Ascending aorta (tissue), 2 donors: Measurements from ENCODE around the gene SNAPIN. TPM values are rescaled to one million over a fixed set of nuclear protein-coding genes. Genes with fewer than 3 reads are reported as not detected.

Source experiments
- DNase-seq, 2 donors: peaks; one replicate each; pipeline ENCODE4 v3.0.0-alpha.2; 2019; ENCODE audit warnings: low spot score in 2 of 2
- H3K27ac ChIP-seq, 2 donors: fragments of 200-600 bp; sonication (generic); one replicate each; pipeline ENCODE4 v1.5.1; 2016 to 2017; ENCODE audit warnings: mild to moderate bottlenecking in 1 of 2
- H3K27me3 ChIP-seq: fragments of 200-600 bp; sonication (generic); one replicate; pipeline ENCODE4 v1.5.1; 2017
- H3K36me3 ChIP-seq, 2 donors: fragments of 200-600 bp; sonication (generic); one replicate each; pipeline ENCODE4 v1.5.1; 2016
- H3K4me1 ChIP-seq, 2 donors: fragments of 200-600 bp; sonication (generic); one replicate each; pipeline ENCODE4 v1.5.1; 2016 to 2017; ENCODE audit warnings: mild to moderate bottlenecking in 1 of 2
- H3K4me3 ChIP-seq, 2 donors: fragments of 200-600 bp; sonication (generic); one replicate each; pipeline ENCODE4 v1.5.1; 2016 to 2017; ENCODE audit warnings: mild to moderate bottlenecking in 1 of 2
- H3K9me3 ChIP-seq, 2 donors: fragments of 200-600 bp; sonication (generic); one replicate each; pipeline ENCODE4 v1.5.1; 2016
- intact Hi-C: fragments of 100-400 bp; cut with DNase I; formaldehyde crosslinking; loops from one replicate; pipeline ENCODE4 v1.15.1; 2023
- total RNA-seq: library from RNA; depleted of rRNA; stranded (reverse); fragments of >200 nt; gene quantifications from one replicate; pipeline ENCODE4 v1.1.0, GENCODE V29; 2016
- TF ChIP-seq, protein P1 (sequence below), 3 experiments: fragments of 200-600 bp in 2 of 3; fragments of 450-650 bp in 1 of 3; sonication (generic) in 2 of 3; IDR thresholded peaks; one replicate each; pipeline ENCODE4 v1.5.1; 2016 to 2019; ENCODE audit warnings: antibody characterized with exemption in 3 of 3, mild to moderate bottlenecking in 1 of 3, moderate library complexity in 1 of 3

SNAPIN gene
- total RNA-seq, 1 donor from 2014 or later: 61.0 TPM

- intact Hi-C loops: loop anchor here (10.0 kb wide), 1 partner anchor 260 kb away; the partner anchor contains the start of gene S100A9
- no peak for DNase-seq
- Histone ChIP-seq H3K9me3 (no peaks in the 10 kb centered on the region), H3K27ac (peak overlapping the region in 1 of 2 donors; percentile 96), H3K4me1 (peaks cover 5 to 30% of the 10 kb centered on the region in 2 donors), H3K27me3 (no peaks in the 10 kb centered on the region), H3K4me3 (no peak overlapping the region), H3K36me3 (peaks cover 0 to 5% of the 10 kb centered on the region in 2 donors)
- TF ChIP-seq, protein P1, sequence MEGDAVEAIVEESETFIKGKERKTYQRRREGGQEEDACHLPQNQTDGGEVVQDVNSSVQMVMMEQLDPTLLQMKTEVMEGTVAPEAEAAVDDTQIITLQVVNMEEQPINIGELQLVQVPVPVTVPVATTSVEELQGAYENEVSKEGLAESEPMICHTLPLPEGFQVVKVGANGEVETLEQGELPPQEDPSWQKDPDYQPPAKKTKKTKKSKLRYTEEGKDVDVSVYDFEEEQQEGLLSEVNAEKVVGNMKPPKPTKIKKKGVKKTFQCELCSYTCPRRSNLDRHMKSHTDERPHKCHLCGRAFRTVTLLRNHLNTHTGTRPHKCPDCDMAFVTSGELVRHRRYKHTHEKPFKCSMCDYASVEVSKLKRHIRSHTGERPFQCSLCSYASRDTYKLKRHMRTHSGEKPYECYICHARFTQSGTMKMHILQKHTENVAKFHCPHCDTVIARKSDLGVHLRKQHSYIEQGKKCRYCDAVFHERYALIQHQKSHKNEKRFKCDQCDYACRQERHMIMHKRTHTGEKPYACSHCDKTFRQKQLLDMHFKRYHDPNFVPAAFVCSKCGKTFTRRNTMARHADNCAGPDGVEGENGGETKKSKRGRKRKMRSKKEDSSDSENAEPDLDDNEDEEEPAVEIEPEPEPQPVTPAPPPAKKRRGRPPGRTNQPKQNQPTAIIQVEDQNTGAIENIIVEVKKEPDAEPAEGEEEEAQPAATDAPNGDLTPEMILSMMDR (IDR thresholded peaks at IDR 0.05): no peak
Measured at GRCh38 chr1:153614189-153614900, 44.2 kb upstream of the SNAPIN start.

DNA sequence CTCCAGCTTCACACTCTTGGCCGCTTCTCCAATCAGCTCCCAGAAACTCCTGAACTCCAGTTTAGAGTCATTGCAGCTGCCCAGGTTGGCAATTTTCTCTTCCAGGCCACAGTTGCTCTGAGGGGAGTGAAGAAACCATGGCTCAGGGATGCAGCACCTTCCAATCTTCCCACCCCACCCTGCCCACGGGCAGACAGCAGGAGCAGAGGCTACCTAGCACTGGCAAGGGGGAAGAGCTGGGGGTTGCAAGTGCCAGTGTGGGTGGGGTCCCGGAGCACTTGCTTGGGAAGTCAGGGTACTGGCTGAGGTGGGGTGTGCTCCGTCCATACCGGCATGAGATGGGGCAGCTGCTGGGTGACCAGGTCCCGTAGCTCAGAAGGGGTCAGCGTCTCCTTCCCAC lies 43.6 kb upstream of the SNAPIN start:
- no peaks in the 10 kb centered on the region for H3K27me3 ChIP-seq
- DNase-seq: no peak
- H3K4me3 ChIP-seq: no peak overlapping the region
- TF ChIP-seq, protein P1 (IDR thresholded peaks at IDR 0.05): no peak
- intact Hi-C loops: loop anchor here (10.0 kb wide), 1 partner anchor 260 kb away; the partner anchor contains the start of gene S100A9
- no peak overlapping the region for H3K27ac ChIP-seq
- H3K9me3 ChIP-seq: no peaks in the 10 kb centered on the region
- H3K4me1 ChIP-seq: peaks cover 5 to 25% of the 10 kb centered on the region in 2 donors
- peaks cover 0 to 10% of the 10 kb centered on the region in 2 donors for H3K36me3 ChIP-seq

DNA sequence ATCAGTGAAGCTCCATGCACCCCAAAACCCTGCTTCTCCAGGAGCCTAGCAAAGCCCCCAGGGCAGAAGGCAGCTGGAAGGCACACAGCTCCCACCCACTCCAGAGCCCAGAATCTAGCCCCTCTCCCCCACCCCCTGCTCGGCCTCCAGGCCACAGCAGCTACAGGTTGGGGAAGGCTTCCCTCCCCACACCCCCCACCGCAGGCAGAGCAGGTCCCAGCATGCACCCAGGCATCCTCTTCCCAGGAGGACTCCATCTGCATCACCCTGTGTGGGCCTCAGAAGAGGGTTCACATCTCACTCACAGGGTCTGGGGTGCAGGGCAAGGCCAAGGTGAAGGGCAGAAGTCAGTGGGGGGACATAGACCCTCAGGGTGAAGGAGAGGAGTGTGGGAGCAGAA lies 43.1 kb upstream of the SNAPIN start:
- H3K4me1 ChIP-seq: peaks cover 4 to 20% of the 10 kb centered on the region in 2 donors
- no peak for DNase-seq
- intact Hi-C loops: loop anchor here (10.0 kb wide), 1 partner anchor 261 kb away; the partner anchor contains the start of gene S100A9
- H3K4me3 ChIP-seq: no peak overlapping the region
- no peaks in the 10 kb centered on the region for H3K27me3 ChIP-seq
- H3K9me3 ChIP-seq: no peaks in the 10 kb centered on the region
- no peak overlapping the region for H3K27ac ChIP-seq
- TF ChIP-seq, protein P1 (IDR thresholded peaks at IDR 0.05): no peak
- peaks cover 0 to 13% of the 10 kb centered on the region in 2 donors for H3K36me3 ChIP-seq

DNA sequence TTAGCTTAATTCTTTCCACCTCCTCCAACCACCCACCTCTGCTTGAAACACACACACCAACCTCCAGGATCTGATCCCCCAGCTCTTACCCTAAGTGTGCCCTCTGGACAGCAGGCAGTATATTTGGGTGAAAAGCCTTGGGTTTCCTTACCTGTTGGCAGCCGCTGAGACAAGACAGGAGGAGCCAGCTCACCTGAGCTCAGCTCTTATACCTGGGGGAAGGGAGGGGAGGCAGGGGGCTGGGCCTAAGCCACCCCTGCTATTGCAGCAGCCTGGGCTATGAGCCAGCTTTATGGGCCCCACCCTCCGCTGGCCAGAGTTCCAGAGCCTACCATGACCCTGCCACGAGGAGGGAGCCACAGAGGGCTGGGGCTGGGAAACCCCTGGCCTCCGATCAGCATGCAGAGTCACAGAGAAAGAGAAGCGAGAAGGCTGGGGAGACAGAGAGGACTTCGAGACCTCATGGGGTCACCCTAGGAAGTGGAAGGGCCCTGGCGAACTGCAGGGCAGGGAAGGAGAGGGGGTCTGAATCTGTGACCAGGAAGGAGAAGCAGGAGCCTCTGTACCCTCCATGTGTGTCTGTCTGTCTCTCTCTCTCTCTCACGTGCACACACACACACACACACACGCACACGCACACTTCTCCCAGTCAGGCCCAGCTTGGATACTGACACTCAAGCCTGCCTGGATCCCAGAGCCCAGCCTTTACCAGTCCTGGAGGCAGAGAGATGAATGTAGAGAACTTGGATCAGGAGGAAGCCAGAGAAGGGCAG lies 42.2 kb upstream of the SNAPIN start, which contains the start of gene S100A14:
Gene S100A14 (minus strand): TSS at position 182 of the 773 bp plus-strand sequence. CDS start 467 bp downstream, outside the sequence.
- Histone ChIP-seq H3K4me1 (peaks cover 0 to 12% of the 10 kb centered on the region in 2 donors), H3K27ac (peak within 1 kb of the TSS in 1 of 2 donors; percentile 49), H3K9me3 (no peaks in the 10 kb centered on the region), H3K27me3 (no peaks in the 10 kb centered on the region), H3K36me3 (peaks cover 0 to 13% of the 10 kb centered on the region in 2 donors), H3K4me3 (no peak within 1 kb of the TSS)
- intact Hi-C loops: loop anchor here (2.0 to 10.0 kb wide), 4 partner anchors 44 to 262 kb away; partner anchors contain the start of gene S100A9
- TF ChIP-seq, protein P1 (IDR thresholded peaks at IDR 0.05): no peak
- no peak for DNase-seq

DNA sequence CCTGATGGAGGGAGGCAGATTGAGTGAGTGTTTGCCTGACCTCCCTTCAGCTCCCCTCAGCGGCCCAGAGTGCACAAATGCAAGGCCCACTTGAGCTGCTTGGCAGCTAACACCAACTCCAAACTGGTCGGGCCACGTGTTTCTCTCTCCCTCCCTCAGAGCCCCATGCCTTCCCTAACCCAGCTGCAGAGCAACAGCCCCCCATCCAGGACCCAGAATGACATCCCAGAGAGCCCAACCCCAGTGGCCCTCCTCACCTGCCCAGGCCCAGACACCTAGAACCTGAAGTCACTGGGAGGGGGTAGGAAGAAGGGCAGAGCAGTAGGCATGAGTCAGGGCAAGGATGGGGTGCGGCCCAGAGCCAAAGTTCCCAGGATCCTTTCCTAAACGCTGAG lies 41.6 kb upstream of the SNAPIN start:
- intact Hi-C loops: loop anchor here (2.0 to 10.0 kb wide), 4 partner anchors 44 to 262 kb away; partner anchors contain the start of gene S100A9

More for the DNA sequence above, 41.6 kb upstream of the SNAPIN start:
- no peak for DNase-seq
- Histone ChIP-seq H3K27me3 (no peaks in the 10 kb centered on the region), H3K4me1 (peaks cover 0 to 12% of the 10 kb centered on the region in 2 donors), H3K4me3 (no peak overlapping the region), H3K36me3 (peaks cover 0 to 13% of the 10 kb centered on the region in 2 donors), H3K9me3 (no peaks in the 10 kb centered on the region), H3K27ac (peak overlapping the region in 1 of 2 donors; percentile 49)
- TF ChIP-seq, protein P1 (IDR thresholded peaks at IDR 0.05): no peak
